HPDE6-E6E7 (cell line): Measurements from ENCODE around the gene NUCKS1.
A peak's percentile ranks its signal among the peaks of the same experiment; 100 is the strongest.
"Not testable (repeated sequence)": the region's sequence is repeated elsewhere in the genome, so short reads cannot be mapped to it uniquely, and the experiment has no call there.

ENCODE experiments used
- DNase-seq: peaks from one replicate; pipeline ENCODE4 v3.0.0; 2011; ENCODE audit warnings: missing footprints; ENCODE audit errors: extremely low spot score

NUCKS1 gene

GRCh38 chr1:205729945-205730610 is 19.9 kb downstream of the NUCKS1 start:
- no peak for DNase-seq

GRCh38 chr1:205726619-205727125 is 23.3 kb downstream of the NUCKS1 start:
- no peak for DNase-seq

- DNase-seq = no peak
These were observed 24.5 kb downstream of the NUCKS1 start for GRCh38 chr1:205725514-205725913.

- not testable (repeated sequence) for DNase-seq
These were observed 29.2 kb downstream of the NUCKS1 start for GRCh38 chr1:205720740-205721139.

GRCh38 chr1:205719762-205720161 is 30.2 kb downstream of the NUCKS1 start:
- no peak for DNase-seq

GRCh38 chr1:205719015-205719414 is 31.0 kb downstream of the NUCKS1 start:
- DNase-seq = no peak

GRCh38 chr1:205716371-205717132 is 33.4 kb downstream of the NUCKS1 start:
- no peak for DNase-seq

- DNase-seq = no peak
These were observed 34.4 kb downstream of the NUCKS1 start for GRCh38 chr1:205715628-205716027.

- no peak for DNase-seq
These were observed 35.1 kb downstream of the NUCKS1 start for GRCh38 chr1:205714906-205715246.

GRCh38 chr1:205714190-205714905 is 35.6 kb downstream of the NUCKS1 start:
- DNase-seq = no peak

GRCh38 chr1:205711105-205712048 is 38.6 kb downstream of the NUCKS1 start:
- peak; percentile 52 for DNase-seq

- no peak for DNase-seq
These were observed 39.5 kb downstream of the NUCKS1 start for GRCh38 chr1:205710201-205711062.

- no peak for DNase-seq
These were observed 40.3 kb downstream of the NUCKS1 start for GRCh38 chr1:205709640-205710039.

- DNase-seq = no peak
These were observed 41.0 kb downstream of the NUCKS1 start for GRCh38 chr1:205709059-205709398.

GRCh38 chr1:205706601-205707502 is 43.1 kb downstream of the NUCKS1 start:
- DNase-seq = no peak

- DNase-seq = no peak
These were observed 45.1 kb downstream of the NUCKS1 start for GRCh38 chr1:205704903-205705302.

GRCh38 chr1:205703072-205703471 is 46.9 kb downstream of the NUCKS1 start:
- DNase-seq = no peak

- no peak for DNase-seq
These were observed 48.1 kb downstream of the NUCKS1 start for GRCh38 chr1:205701891-205702290.

GRCh38 chr1:205701420-205701819 is 48.6 kb downstream of the NUCKS1 start:
- no peak for DNase-seq
